H1 (cell line): Measurements from ENCODE around the gene HKDC1. TPM values are rescaled to one million over a fixed set of nuclear protein-coding genes. Genes with fewer than 3 reads are reported as not detected.

Experiments used
- CTCF ChIA-PET: fragments of 300-600 bp; sonication (Branson Sonifier 250); formaldehyde crosslinking; loops from one replicate; lab custom pipeline; 2021; ENCODE audit not compliant: partially characterized antibody; lab: Charles Lee
- POLR2A ChIA-PET: fragments of 300-600 bp; sonication (Branson Sonifier 250); formaldehyde crosslinking; loops from one replicate; lab custom pipeline; 2021; ENCODE audit warnings: inconsistent platforms; ENCODE audit not compliant: partially characterized antibody; lab: Charles Lee
- DNase-seq, 2 experiments: peaks; one replicate each; pipeline versions ENCODE4 v3.0.0 to v3.0.0-alpha.2; 2010 to 2022; ENCODE audit warnings: low spot score in 2 of 2, low read depth in 1 of 2, mixed read lengths in 1 of 2
- FAIRE-seq: peaks from 2 replicates; lab custom pipeline; 2011; peaks lifted over from hg19 to GRCh38; lab: Jason Lieb, UNC
- H2AFZ ChIP-seq: 2 replicates; pipeline ENCODE4 v1.8.1; 2012; ENCODE audit warnings: low read length, inconsistent platforms
- H2AK5ac ChIP-seq: 2 replicates; pipeline ENCODE4 v1.6.1; 2013; ENCODE audit warnings: low read depth, low read length
- H2BK120ac ChIP-seq: replicated peaks from 2 replicates; pipeline ENCODE3; 2013; ENCODE audit warnings: low read depth, low read length, inconsistent platforms
- H2BK12ac ChIP-seq: 2 replicates; pipeline ENCODE4 v1.6.1; 2013; ENCODE audit warnings: low read depth, low read length
- H2BK15ac ChIP-seq: 2 replicates; pipeline ENCODE4 v1.6.1; 2013; ENCODE audit warnings: low read length
- H2BK20ac ChIP-seq: 2 replicates; pipeline ENCODE4 v1.6.1; 2013; ENCODE audit warnings: low read length
- H2BK5ac ChIP-seq: 2 replicates; pipeline ENCODE4 v1.6.1; 2013; ENCODE audit warnings: low read depth, low read length
- H3K14ac ChIP-seq: 2 replicates; pipeline ENCODE4 v1.6.1; 2013; ENCODE audit warnings: inconsistent platforms; ENCODE audit not compliant: insufficient read length
- H3K18ac ChIP-seq: 2 replicates; pipeline ENCODE4 v1.6.1; 2013; ENCODE audit warnings: low read length; ENCODE audit errors: extremely low read depth
- H3K23ac ChIP-seq: 2 replicates; pipeline ENCODE4 v1.6.1; 2013; ENCODE audit warnings: inconsistent platforms; ENCODE audit not compliant: insufficient read length
- H3K23me2 ChIP-seq: 2 replicates; pipeline ENCODE4 v1.6.1; 2013; ENCODE audit warnings: low read depth, low read length
- H3K27ac ChIP-seq: 2 replicates; pipeline ENCODE4 v1.6.1; 2011; ENCODE audit warnings: low read depth, low read length, inconsistent platforms
- H3K27me3 ChIP-seq, 4 experiments: replicated peaks in 1 of 4; 1 replicate in 1 of 4; 2 replicates in 3 of 4; pipeline versions ENCODE4 v1.6.1 to v1.8.1; 2011 to 2013; ENCODE audit warnings: low read length in 3 of 4, mild to moderate bottlenecking in 3 of 4, inconsistent platforms in 2 of 4, mixed read lengths in 2 of 4, moderate library complexity in 1 of 4; ENCODE audit not compliant: control insufficient read depth in 3 of 4, insufficient read depth in 3 of 4; ENCODE audit errors: extremely low read depth in 1 of 4
- H3K36me3 ChIP-seq, 4 experiments: 2 replicates each; pipeline versions ENCODE4 v1.6.1 to v1.8.1; 2011 to 2013; ENCODE audit warnings: mild to moderate bottlenecking in 4 of 4, low read length in 3 of 4, moderate library complexity in 2 of 4, control low read depth in 1 of 4, inconsistent platforms in 1 of 4; ENCODE audit not compliant: insufficient read depth in 4 of 4, control insufficient read depth in 2 of 4
- H3K4ac ChIP-seq: replicated peaks from 2 replicates; pipeline ENCODE3; 2013; ENCODE audit warnings: low read length, low read depth, mixed read lengths, inconsistent platforms; ENCODE audit not compliant: insufficient read length
- H3K4me1 ChIP-seq, 4 experiments: replicated peaks in 1 of 4; 1 replicate in 1 of 4; 2 replicates in 3 of 4; pipeline versions ENCODE4 v1.6.1 to v1.8.1; 2011 to 2013; ENCODE audit warnings: low read length in 3 of 4, inconsistent platforms in 2 of 4, mixed read lengths in 1 of 4; ENCODE audit not compliant: insufficient read depth in 4 of 4, control insufficient read depth in 3 of 4
- H3K4me2 ChIP-seq, 2 experiments: 2 replicates each; pipeline versions ENCODE4 v1.6.1 to v1.8.1; 2011 to 2013; ENCODE audit warnings: low read depth in 2 of 2, low read length in 2 of 2, control low read depth in 1 of 2, inconsistent platforms in 1 of 2, mild to moderate bottlenecking in 1 of 2; ENCODE audit not compliant: insufficient read depth in 1 of 2
- H3K4me3 ChIP-seq, 4 experiments: fragments of 200-600, 300-600 bp in 1 of 4; sonication (generic), shearing (Covaris generic), sonication (Bioruptor Twin) in 1 of 4; 2 replicates each; pipeline versions ENCODE4 v1.5.1 to v1.8.1; 2011 to 2016; ENCODE audit warnings: low read length in 4 of 4, low read depth in 3 of 4, control low read depth in 2 of 4, inconsistent platforms in 2 of 4, mild to moderate bottlenecking in 2 of 4, mixed read lengths in 1 of 4, moderate library complexity in 1 of 4; ENCODE audit not compliant: insufficient read depth in 2 of 4; ENCODE audit errors: extremely low read depth in 1 of 4
- H3K56ac ChIP-seq: replicated peaks from 2 replicates; pipeline ENCODE3; 2013; ENCODE audit warnings: low read depth, mild to moderate bottlenecking, mixed read lengths, low read length, inconsistent platforms; ENCODE audit not compliant: insufficient read length
- H3K79me1 ChIP-seq: 2 replicates; pipeline ENCODE4 v1.6.1; 2013; ENCODE audit warnings: low read depth, low read length, control low read depth
- H3K79me2 ChIP-seq, 2 experiments: 2 replicates each; pipeline versions ENCODE4 v1.6.1 to v1.8.1; 2012 to 2013; ENCODE audit warnings: low read length in 2 of 2, mild to moderate bottlenecking in 2 of 2, inconsistent platforms in 1 of 2; ENCODE audit not compliant: insufficient read depth in 2 of 2, control insufficient read depth in 1 of 2
- H3K9ac ChIP-seq, 4 experiments: replicated peaks in 1 of 4; 1 replicate in 1 of 4; 2 replicates in 3 of 4; pipeline versions ENCODE4 v1.6.1 to v1.8.1; 2011 to 2013; ENCODE audit warnings: low read depth in 3 of 4, low read length in 3 of 4, control low read depth in 2 of 4, mild to moderate bottlenecking in 2 of 4, moderate library complexity in 2 of 4, inconsistent platforms in 1 of 4; ENCODE audit errors: extremely low read depth in 1 of 4
- H3K9me3 ChIP-seq, 2 experiments: 2 replicates each; pipeline versions ENCODE4 v1.6.1 to v1.8.1; 2012 to 2013; ENCODE audit warnings: mild to moderate bottlenecking in 2 of 2, moderate library complexity in 2 of 2, control low read depth in 1 of 2, inconsistent platforms in 1 of 2, low read depth in 1 of 2, low read length in 1 of 2, mixed read lengths in 1 of 2; ENCODE audit not compliant: insufficient read depth in 2 of 2
- H4K20me1 ChIP-seq, 2 experiments: replicated peaks in 1 of 2; 2 replicates each; pipeline versions ENCODE3 to v1.8.1; 2011 to 2013; ENCODE audit warnings: inconsistent platforms in 2 of 2, low read length in 2 of 2, mild to moderate bottlenecking in 1 of 2; ENCODE audit not compliant: insufficient read depth in 2 of 2, control insufficient read depth in 1 of 2
- H4K5ac ChIP-seq: 2 replicates; pipeline ENCODE4 v1.6.1; 2013; ENCODE audit warnings: low read length, low read depth, mixed read lengths, inconsistent platforms; ENCODE audit not compliant: insufficient read length
- H4K8ac ChIP-seq: 2 replicates; pipeline ENCODE4 v1.8.0; 2013; ENCODE audit warnings: mild to moderate bottlenecking, moderate library complexity, low read length, inconsistent platforms; ENCODE audit not compliant: insufficient read depth; ENCODE audit errors: extremely low read depth
- H4K91ac ChIP-seq: replicated peaks from 2 replicates; pipeline ENCODE3; 2013; ENCODE audit warnings: low read length, mixed read lengths, inconsistent platforms; ENCODE audit not compliant: insufficient read length
- CREB1 ChIP-seq: IDR thresholded peaks from 2 replicates; pipeline ENCODE4 v1.6.1; 2012; ENCODE audit warnings: inconsistent platforms
- HDAC6 ChIP-seq: IDR thresholded peaks from one replicate; pipeline ENCODE4 v1.7.1; 2012; ENCODE audit warnings: low read depth, mild to moderate bottlenecking, inconsistent platforms, low read length, moderate library complexity
- JUND ChIP-seq: IDR thresholded peaks from 2 replicates; pipeline ENCODE4 v1.6.1; 2011; ENCODE audit warnings: mild to moderate bottlenecking, improper control_type of control experiment, low read length
- MAFK ChIP-seq: IDR thresholded peaks from 2 replicates; pipeline ENCODE4 v1.6.1; 2012; ENCODE audit warnings: low read depth, mild to moderate bottlenecking, improper control_type of control experiment, low read length
- SIRT6 ChIP-seq: IDR thresholded peaks from one replicate; pipeline ENCODE4 v1.7.1; 2012; ENCODE audit warnings: low read length, inconsistent platforms
- TAF7 ChIP-seq: optimal IDR thresholded peaks from 2 replicates; pipeline ENCODE3; 2011; ENCODE audit warnings: low read depth, mild to moderate bottlenecking, inconsistent platforms, low read length, moderate library complexity, borderline replicate concordance
- ZNF274 ChIP-seq: IDR thresholded peaks from 2 replicates; pipeline ENCODE4 v1.7.0; 2012; ENCODE audit warnings: low read length, borderline replicate concordance; ENCODE audit errors: extremely low read depth
- WGBS, 2 experiments: shearing (Covaris generic) in 1 of 2; methylation state at CpG; one replicate each; pipeline versions ENCODE4 v1.1.6 to v1.1.7; 2013 to 2015; ENCODE audit warnings: low lambda C conversion rate in 2 of 2, mixed read lengths in 2 of 2, inconsistent platforms in 1 of 2, low coverage in 1 of 2, missing lambda C conversion rate in 1 of 2; ENCODE audit not compliant: insufficient replicate concordance in 2 of 2, insufficient coverage in 1 of 2, insufficient read length in 1 of 2; ENCODE audit errors: extremely low coverage in 1 of 2, missing lambda C conversion rate in 1 of 2; 5-methylcytosine and 5-hydroxymethylcytosine counted together
- polyA plus RNA-seq, 7 experiments: library from polyadenylated mRNA; depleted of rRNA in 3 of 7; stranded (reverse) in 5 of 7; unstranded in 2 of 7; fragments of >200 nt in 5 of 7; fragments of 200-250 nt in 2 of 7; gene quantifications; 1 replicate in 5 of 7; 2 replicates in 1 of 7; 4 replicates in 1 of 7; pipeline versions ENCODE4 v1.2.1 to v1.2.3, GENCODE V29; 2011 to 2013; ENCODE audit warnings: missing spikeins in 2 of 7, mixed read lengths in 2 of 7
- total RNA-seq: library from RNA; stranded (reverse); fragmentation: NEBNext Ultra II Directional; extraction: Animal tissue kit (Norgen Biotek cat#: 25700); gene quantifications from 2 replicates; pipeline ENCODE4 v1.2.1, GENCODE V29; 2021
- TF ChIP-seq, protein P1 (sequence below): IDR thresholded peaks from 2 replicates; pipeline ENCODE4 v1.6.1; 2012; ENCODE audit warnings: inconsistent platforms
- TF ChIP-seq, protein P2 (sequence below), 3 experiments: IDR thresholded peaks; 1 replicate in 2 of 3; 2 replicates in 1 of 3; pipeline versions ENCODE4 v1.5.1 to v1.6.1; 2011; ENCODE audit warnings: low read length in 3 of 3, mild to moderate bottlenecking in 3 of 3, inconsistent platforms in 2 of 3, low read depth in 1 of 3, moderate library complexity in 1 of 3; ENCODE audit not compliant: insufficient read depth in 1 of 3; ENCODE audit errors: control extremely low read depth in 1 of 3

HKDC1 gene
- total and polyA plus RNA-seq, 2 of the 8 experiments (the other 6 are each of a cell fraction or from before 2014, with no cell fraction given), result 0.12 to 0.78 TPM

DNA sequence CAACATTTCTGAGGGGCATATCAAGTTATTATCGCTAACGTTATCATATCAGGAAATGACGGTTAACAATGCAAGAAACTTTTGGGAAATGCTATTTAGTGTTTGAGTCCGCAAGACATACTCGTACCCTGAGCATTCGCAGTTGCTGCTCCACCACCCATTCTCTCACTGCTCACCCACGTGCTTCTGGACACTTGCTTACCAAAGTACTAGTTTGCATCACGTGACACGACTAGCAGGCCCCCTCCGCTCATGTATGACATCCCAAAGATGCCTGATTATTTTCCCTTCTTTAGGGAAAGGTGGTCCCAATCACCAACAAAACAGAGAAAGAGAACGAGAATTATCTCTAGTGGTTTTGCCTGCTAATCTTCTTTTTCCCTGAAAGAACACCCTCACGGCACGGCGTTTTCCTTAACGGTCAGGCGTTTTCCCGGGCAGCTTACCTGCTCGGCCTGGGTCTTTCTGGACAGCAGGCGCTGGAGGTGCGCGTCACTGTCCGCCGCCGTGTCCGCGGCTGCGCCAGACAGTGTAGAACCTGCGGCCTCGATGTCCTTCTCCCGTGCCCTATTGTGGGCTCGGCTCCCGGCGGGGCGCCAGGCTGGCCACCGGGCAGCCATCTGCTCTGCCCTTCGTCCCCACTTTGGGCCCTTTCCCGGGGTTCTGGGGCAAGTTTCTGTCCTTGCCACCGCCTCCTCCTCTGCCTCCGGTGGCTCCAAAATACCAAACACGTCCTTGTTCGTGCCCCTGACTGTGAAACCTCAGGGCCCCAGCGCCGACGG, 40.2 kb upstream of the HKDC1 start, which contains the start of gene SUPV3L1:
TSS of gene SUPV3L1 (plus strand) at position 492 of the 782 bp plus-strand sequence. CDS start at position 550, 58 bp downstream.
- FAIRE-seq (peak; percentile 95), DNase-seq (peak; percentile 58 to 95)
- Histone ChIP-seq H4K5ac (peak within 1 kb of the TSS; percentile 84), H4K91ac (no peak within 1 kb of the TSS), H3K4me2 (peak within 1 kb of the TSS; percentile 53 to 84), H3K27ac (peak within 1 kb of the TSS; percentile 98), H2BK120ac (peak within 1 kb of the TSS; percentile 81), H3K9me3 (no peaks in the 10 kb centered on the region), H4K20me1 (peaks cover 2 to 6% of the 10 kb centered on the region in 2 experiments), H3K23me2 (peaks cover 7% of the 10 kb centered on the region), H3K4me3 (peak within 1 kb of the TSS; percentile 88 to 99 (median 95)), H3K18ac (no peak within 1 kb of the TSS), H3K36me3 (peaks cover 0 to 3% (median 0%) of the 10 kb centered on the region in 4 experiments; a peak in 2 of 8 replicates), H3K79me1 (no peaks in the 10 kb centered on the region; the same call in none of the 2 replicates), H2BK15ac (no peak within 1 kb of the TSS), H3K9ac (peak within 1 kb of the TSS; percentile 94 to 96 (median 96)), H4K8ac (peak within 1 kb of the TSS; percentile 99; the same call in 1 of the 2 replicates), H3K14ac (no peak within 1 kb of the TSS), H2BK12ac (no peak within 1 kb of the TSS; the same call in 1 of the 2 replicates), H3K27me3 (no peaks in the 10 kb centered on the region), H2AK5ac (no peak within 1 kb of the TSS; the same call in none of the 2 replicates), H2AFZ (peak within 1 kb of the TSS; percentile 81), H3K4ac (no peak within 1 kb of the TSS), H3K56ac (no peak within 1 kb of the TSS), H3K4me1 (peaks cover 0 to 10% (median 2%) of the 10 kb centered on the region in 4 experiments; a peak in 5 of 7 replicates), H2BK20ac (no peak within 1 kb of the TSS), H3K79me2 (peaks cover 21 to 48% of the 10 kb centered on the region in 2 experiments), H2BK5ac (peak within 1 kb of the TSS; percentile 47), H3K23ac (no peak within 1 kb of the TSS)
- CTCF ChIA-PET, result no interaction called here
- POLR2A ChIA-PET, result interaction anchor here (0.6 to 1.9 kb wide), 22 partner anchors 9 to 188 kb away, joined by 3 to 6 read pairs (median 4); no protein-coding TSS in a partner anchor
- WGBS, 2 experiments, result 1% methylated on average over 43 of the region's 44 CpGs; no CpG with 5 or more reads in 1 of the 2 experiments
- TF ChIP-seq CREB1 (peak; percentile 99), HDAC6 (no peak), JUND (no peak), MAFK (no peak), SIRT6 (no peak), ZNF274 (no peak), TAF7 (peak; percentile 82)
- TF ChIP-seq, protein P1, sequence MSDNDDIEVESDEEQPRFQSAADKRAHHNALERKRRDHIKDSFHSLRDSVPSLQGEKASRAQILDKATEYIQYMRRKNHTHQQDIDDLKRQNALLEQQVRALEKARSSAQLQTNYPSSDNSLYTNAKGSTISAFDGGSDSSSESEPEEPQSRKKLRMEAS, result peak; percentile 99
- TF ChIP-seq, protein P2, sequence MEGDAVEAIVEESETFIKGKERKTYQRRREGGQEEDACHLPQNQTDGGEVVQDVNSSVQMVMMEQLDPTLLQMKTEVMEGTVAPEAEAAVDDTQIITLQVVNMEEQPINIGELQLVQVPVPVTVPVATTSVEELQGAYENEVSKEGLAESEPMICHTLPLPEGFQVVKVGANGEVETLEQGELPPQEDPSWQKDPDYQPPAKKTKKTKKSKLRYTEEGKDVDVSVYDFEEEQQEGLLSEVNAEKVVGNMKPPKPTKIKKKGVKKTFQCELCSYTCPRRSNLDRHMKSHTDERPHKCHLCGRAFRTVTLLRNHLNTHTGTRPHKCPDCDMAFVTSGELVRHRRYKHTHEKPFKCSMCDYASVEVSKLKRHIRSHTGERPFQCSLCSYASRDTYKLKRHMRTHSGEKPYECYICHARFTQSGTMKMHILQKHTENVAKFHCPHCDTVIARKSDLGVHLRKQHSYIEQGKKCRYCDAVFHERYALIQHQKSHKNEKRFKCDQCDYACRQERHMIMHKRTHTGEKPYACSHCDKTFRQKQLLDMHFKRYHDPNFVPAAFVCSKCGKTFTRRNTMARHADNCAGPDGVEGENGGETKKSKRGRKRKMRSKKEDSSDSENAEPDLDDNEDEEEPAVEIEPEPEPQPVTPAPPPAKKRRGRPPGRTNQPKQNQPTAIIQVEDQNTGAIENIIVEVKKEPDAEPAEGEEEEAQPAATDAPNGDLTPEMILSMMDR (IDR thresholded peaks at IDR 0.05; ENCODE audit: control extremely low read depth in 1 of 3, insufficient read depth in 1 of 3, low read depth in 1 of 3, low read length in 3 of 3), result no peak
